Brain microvascular endothelial cell (primary cell): Measurements from ENCODE around the gene SFMBT2.

ENCODE experiments used
- DNase-seq: peaks from one replicate; pipeline ENCODE4 v3.0.0-alpha.2; 2020
- H3K27ac ChIP-seq: fragments of 250-450 bp; sonication (Bioruptor Pico); 2 replicates; pipeline ENCODE4 v1.5.1; 2020; ENCODE audit warnings: mild to moderate bottlenecking, moderate library complexity
- H3K27me3 ChIP-seq: fragments of 250-450 bp; sonication (Bioruptor Pico); replicated peaks from 2 replicates; pipeline ENCODE4 v1.5.1; 2020; ENCODE audit warnings: mild to moderate bottlenecking
- H3K36me3 ChIP-seq: fragments of 250-450 bp; sonication (Bioruptor Pico); replicated peaks from 2 replicates; pipeline ENCODE4 v1.5.1; 2020; ENCODE audit warnings: mild to moderate bottlenecking
- H3K4me3 ChIP-seq: 2 replicates; pipeline ENCODE4 v1.5.1; 2011; ENCODE audit warnings: low read depth, mild to moderate bottlenecking, control low read depth, low read length, moderate library complexity
- in situ Hi-C: cut with HindIII; loops from 2 replicates; pipeline ENCODE4 v1.10.0; 2017; ENCODE audit warnings: low sequenced_read_pairs, low pct_ligation_motif_present
- TF ChIP-seq, protein P1 (sequence below): IDR thresholded peaks from 2 replicates; pipeline ENCODE4 v1.5.1; 2011; ENCODE audit warnings: low read depth, mild to moderate bottlenecking, moderate library complexity, low read length, control low read depth, inconsistent platforms; ENCODE audit errors: missing control alignments

SFMBT2 gene

GRCh38 chr10:7233259-7233991, 177.4 kb downstream of the SFMBT2 start:
- no peaks in the 10 kb centered on the region for H3K36me3 ChIP-seq
- in situ Hi-C loops, result no loop called here
- H3K4me3 ChIP-seq, result no peak overlapping the region
- no peak for DNase-seq
- TF ChIP-seq, protein P1, sequence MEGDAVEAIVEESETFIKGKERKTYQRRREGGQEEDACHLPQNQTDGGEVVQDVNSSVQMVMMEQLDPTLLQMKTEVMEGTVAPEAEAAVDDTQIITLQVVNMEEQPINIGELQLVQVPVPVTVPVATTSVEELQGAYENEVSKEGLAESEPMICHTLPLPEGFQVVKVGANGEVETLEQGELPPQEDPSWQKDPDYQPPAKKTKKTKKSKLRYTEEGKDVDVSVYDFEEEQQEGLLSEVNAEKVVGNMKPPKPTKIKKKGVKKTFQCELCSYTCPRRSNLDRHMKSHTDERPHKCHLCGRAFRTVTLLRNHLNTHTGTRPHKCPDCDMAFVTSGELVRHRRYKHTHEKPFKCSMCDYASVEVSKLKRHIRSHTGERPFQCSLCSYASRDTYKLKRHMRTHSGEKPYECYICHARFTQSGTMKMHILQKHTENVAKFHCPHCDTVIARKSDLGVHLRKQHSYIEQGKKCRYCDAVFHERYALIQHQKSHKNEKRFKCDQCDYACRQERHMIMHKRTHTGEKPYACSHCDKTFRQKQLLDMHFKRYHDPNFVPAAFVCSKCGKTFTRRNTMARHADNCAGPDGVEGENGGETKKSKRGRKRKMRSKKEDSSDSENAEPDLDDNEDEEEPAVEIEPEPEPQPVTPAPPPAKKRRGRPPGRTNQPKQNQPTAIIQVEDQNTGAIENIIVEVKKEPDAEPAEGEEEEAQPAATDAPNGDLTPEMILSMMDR, result no peak
- H3K27ac ChIP-seq, result no peak overlapping the region
- H3K27me3 ChIP-seq, result no peaks in the 10 kb centered on the region

GRCh38 chr10:7231509-7232414, 179.1 kb downstream of the SFMBT2 start:
- no peaks in the 10 kb centered on the region for H3K27me3 ChIP-seq
- TF ChIP-seq, protein P1, result no peak
- no peak for DNase-seq
- H3K4me3 ChIP-seq, result no peak overlapping the region
- H3K27ac ChIP-seq, result no peak overlapping the region
- no peaks in the 10 kb centered on the region for H3K36me3 ChIP-seq
- in situ Hi-C loops, result no loop called here

DNA sequence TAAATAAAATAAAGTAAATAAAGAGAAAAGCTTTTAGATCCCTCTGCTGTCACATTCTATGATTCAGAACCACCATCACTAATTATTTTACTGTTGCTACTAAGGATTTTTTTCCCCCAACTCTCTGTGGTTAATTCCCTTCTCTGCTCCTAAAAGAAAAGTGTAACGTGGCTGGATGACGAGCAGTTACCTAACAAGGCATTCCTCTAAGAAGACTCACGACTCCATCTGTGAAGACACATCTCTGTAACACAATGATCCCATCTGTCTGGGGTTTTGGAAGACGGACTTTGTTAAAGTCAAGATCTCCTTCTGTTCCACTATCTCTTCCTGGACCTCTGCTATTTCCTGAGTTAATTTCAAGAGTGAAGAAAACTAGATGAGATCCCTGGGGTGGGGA, 179.9 kb downstream of the SFMBT2 start:
- Histone ChIP-seq H3K27me3 (no peaks in the 10 kb centered on the region), H3K27ac (no peak overlapping the region), H3K36me3 (no peaks in the 10 kb centered on the region), H3K4me3 (no peak overlapping the region)
- no peak for DNase-seq
- TF ChIP-seq, protein P1, result no peak
- in situ Hi-C loops, result no loop called here

GRCh38 chr10:7230036-7230435, 180.8 kb downstream of the SFMBT2 start:
- in situ Hi-C loops, result no loop called here
- no peak overlapping the region for H3K27ac ChIP-seq
- DNase-seq, result no peak
- H3K27me3 ChIP-seq, result no peaks in the 10 kb centered on the region
- TF ChIP-seq, protein P1, result no peak
- no peaks in the 10 kb centered on the region for H3K36me3 ChIP-seq
- H3K4me3 ChIP-seq, result no peak overlapping the region

DNA sequence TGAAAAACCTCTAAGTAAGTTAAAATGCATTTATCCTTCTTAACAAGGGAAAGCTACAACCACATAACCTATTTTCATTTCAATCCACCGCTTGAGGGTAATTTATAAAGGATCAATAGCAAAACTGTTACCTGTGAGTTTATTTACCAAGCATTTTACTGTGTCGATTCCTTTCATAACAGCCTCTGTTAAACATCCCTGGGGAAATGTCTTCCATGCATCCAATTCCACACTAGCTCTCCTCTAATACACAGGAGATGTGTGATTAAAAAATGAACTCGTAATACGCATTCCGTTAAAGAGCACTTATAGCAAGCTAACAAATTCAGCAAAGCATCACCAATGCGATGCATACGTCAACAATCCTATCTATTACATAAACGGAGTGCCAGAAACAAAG, 185.7 kb downstream of the SFMBT2 start:
- no peak for DNase-seq
- H3K4me3 ChIP-seq, result no peak overlapping the region
- H3K36me3 ChIP-seq, result no peaks in the 10 kb centered on the region
- TF ChIP-seq, protein P1, result no peak
- H3K27me3 ChIP-seq, result no peaks in the 10 kb centered on the region
- in situ Hi-C loops, result no loop called here
- H3K27ac ChIP-seq, result no peak overlapping the region
